ENCODE measurements around the gene TFRC.
A peak's percentile ranks its signal among the peaks of the same experiment; 100 is the strongest.
"Not testable (repeated sequence)": the region's sequence is repeated elsewhere in the genome, so short reads cannot be mapped to it uniquely, and the experiment has no call there.

TFRC gene

DNA sequence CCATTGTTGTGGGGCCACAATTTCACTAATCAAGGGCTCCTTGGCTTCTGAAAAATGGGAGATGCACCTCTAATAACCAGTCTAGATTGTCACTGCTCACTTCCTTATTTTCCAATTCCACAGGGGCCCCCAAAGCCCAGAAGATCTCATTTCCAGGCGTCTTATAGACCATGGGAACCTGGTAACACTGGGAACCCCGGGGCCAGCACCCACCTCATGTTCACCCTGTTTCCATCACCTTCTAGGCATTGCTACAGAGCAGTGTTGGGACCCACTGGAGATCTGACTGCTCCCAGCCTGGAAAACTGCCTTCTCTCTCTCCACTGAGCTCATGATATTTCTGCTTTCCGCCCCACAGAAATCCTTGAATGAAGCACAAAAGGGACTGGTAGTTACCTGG lies 61.5 kb downstream of the TFRC start:
- no peak for DNase-seq (ENCODE audit: extremely low read depth, low read depth)
- TF ChIP-seq, protein P1, sequence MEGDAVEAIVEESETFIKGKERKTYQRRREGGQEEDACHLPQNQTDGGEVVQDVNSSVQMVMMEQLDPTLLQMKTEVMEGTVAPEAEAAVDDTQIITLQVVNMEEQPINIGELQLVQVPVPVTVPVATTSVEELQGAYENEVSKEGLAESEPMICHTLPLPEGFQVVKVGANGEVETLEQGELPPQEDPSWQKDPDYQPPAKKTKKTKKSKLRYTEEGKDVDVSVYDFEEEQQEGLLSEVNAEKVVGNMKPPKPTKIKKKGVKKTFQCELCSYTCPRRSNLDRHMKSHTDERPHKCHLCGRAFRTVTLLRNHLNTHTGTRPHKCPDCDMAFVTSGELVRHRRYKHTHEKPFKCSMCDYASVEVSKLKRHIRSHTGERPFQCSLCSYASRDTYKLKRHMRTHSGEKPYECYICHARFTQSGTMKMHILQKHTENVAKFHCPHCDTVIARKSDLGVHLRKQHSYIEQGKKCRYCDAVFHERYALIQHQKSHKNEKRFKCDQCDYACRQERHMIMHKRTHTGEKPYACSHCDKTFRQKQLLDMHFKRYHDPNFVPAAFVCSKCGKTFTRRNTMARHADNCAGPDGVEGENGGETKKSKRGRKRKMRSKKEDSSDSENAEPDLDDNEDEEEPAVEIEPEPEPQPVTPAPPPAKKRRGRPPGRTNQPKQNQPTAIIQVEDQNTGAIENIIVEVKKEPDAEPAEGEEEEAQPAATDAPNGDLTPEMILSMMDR (IDR thresholded peaks at IDR 0.05; ENCODE audit: low read depth, low read length, missing control alignments) = no peak
- no peak overlapping the region for H3K4me3 ChIP-seq (replicated peaks; ENCODE audit: low read depth, low read length)

DNA sequence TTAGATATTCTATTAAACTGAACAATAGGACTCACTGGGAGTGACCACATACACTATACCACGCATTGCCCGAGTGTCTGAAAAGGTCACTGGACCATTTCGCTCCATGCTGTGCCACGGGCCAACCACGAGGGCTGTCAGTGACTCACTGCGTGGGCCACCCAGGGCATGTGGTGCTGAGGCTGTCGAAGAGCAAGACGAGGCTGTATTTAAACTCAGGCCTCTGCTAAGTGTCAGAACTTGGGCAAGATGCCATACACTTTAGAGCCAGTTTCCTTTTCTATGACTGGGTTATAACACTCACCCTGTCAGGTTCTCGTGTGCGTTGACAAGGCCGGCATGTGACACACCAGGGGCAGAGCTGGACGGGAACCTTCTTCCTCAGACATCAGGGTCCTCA lies 62.3 kb downstream of the TFRC start:
- DNase-seq (ENCODE audit: extremely low read depth, low read depth); H3K4me3 ChIP-seq (replicated peaks; ENCODE audit: low read depth, low read length): not testable (repeated sequence)

DNA sequence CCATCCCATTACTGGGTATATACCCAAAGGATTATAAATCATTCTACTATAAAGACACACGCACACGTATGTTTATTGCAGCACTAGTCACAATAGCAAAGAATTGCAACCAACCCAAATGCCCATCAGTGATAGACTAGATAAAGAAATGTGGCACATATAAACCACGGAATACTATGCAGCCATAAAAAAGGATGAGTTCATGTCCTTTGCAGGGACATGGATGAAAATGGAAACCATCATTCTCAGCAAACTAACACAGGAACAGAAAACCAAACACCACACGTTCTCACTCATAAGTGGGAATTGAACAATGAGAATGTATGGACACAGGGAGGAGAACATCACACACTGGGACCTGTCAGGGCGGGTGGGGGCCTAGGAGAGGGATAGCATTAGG lies 63.7 kb downstream of the TFRC start:
- not testable (repeated sequence) for DNase-seq (ENCODE audit: extremely low read depth, low read depth); H3K4me3 ChIP-seq (replicated peaks; ENCODE audit: low read depth, low read length)

DNA sequence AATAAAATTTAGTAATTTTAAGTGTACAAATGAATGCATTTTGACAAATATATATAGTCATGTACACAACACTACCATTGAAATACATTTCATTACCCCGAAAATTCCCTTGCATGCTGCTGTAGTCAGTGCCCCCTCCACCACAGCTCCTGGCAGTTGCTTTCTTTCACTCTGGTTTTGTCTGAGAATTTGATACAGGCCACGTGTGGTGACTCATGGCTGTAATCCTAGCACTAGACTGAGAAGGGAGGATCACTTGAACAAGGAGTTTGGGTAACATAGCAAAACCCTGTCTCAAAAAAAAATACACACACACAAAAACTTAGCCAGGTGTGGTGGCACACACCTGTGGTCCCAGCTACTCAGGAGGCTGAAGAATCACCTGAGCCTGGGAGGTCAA lies 65.4 kb downstream of the TFRC start:
- DNase-seq (ENCODE audit: extremely low read depth, low read depth) = peak; percentile 29
- TF ChIP-seq, protein P1 (IDR thresholded peaks at IDR 0.05; ENCODE audit: low read depth, low read length, missing control alignments) = no peak

DNA sequence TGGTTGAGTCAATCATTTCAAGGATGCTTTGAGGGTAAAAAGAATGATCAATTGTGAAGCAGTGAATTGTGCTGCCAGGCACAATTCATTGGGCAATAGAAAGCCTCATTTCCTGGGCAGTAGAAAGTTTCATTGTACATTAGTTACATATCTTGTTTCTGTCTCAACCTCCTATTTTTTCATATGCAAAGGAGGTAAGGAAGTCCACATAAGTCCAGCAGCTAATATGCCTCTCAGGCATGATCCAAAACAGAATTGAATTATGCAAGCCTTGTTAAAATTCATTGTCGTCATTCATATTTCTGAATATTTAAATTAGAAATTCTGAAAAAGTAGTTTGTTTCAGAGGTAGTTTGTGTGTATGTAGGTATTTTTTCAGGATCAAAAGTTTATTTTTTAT lies 65.8 kb downstream of the TFRC start:
- no peak for DNase-seq (ENCODE audit: extremely low read depth, low read depth)
- TF ChIP-seq, protein P1 (IDR thresholded peaks at IDR 0.05; ENCODE audit: low read depth, low read length, missing control alignments) = no peak
- H3K4me3 ChIP-seq (replicated peaks; ENCODE audit: low read depth, low read length) = no peak overlapping the region

More for the DNA sequence above, 65.4 kb downstream of the TFRC start:
- H3K4me3 ChIP-seq (replicated peaks; ENCODE audit: low read depth, low read length) = no peak overlapping the region

DNA sequence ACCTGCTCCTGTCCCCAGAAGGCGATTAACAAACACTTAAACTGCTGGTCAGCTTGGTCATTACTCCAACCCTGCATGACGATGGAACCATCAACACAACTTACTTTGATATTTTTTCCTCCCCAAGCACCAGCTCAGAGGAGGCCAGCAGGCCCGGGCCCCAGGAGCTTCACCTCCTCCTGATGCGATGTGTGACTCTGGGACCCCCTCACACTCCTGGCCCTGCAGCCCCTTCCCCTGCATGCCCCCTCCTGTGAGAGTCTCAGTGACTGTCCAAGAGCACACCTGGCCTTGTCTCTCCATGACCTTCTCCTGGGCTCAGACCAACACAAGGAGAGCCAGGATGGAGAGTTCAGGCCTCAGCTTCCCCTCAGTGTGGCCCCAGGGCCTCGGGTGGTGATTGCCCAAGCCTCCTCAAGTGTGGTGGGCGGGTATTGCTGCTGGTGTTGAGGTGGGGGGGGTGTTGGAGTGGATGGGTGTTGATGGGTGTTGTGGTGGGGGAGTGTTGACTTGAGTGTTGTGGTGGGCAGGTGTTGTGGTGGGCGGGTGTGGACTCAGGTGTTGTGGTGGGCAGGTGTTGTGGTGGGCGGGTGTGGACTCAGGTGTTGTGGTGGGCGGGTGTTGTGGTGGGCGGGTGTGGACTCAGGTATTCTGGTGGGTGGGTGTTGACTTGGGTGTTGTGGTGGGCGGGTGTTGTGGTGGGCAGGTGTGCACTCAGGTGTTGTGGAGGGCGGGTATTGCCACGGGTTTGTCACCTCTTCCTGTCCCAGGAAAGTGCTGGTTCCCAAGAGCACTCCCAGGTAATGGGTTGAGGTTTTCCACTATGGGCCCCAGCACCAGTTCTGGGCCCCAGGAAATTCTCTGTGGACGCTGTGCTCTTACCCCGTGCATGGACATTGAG lies 68.1 kb downstream of the TFRC start:
- TF ChIP-seq, protein P1 (IDR thresholded peaks at IDR 0.05; ENCODE audit: low read depth, low read length, missing control alignments) = no peak
- H3K4me3 ChIP-seq (replicated peaks; ENCODE audit: low read depth, low read length) = no peak overlapping the region
- no peak for DNase-seq (ENCODE audit: extremely low read depth, low read depth)

DNA sequence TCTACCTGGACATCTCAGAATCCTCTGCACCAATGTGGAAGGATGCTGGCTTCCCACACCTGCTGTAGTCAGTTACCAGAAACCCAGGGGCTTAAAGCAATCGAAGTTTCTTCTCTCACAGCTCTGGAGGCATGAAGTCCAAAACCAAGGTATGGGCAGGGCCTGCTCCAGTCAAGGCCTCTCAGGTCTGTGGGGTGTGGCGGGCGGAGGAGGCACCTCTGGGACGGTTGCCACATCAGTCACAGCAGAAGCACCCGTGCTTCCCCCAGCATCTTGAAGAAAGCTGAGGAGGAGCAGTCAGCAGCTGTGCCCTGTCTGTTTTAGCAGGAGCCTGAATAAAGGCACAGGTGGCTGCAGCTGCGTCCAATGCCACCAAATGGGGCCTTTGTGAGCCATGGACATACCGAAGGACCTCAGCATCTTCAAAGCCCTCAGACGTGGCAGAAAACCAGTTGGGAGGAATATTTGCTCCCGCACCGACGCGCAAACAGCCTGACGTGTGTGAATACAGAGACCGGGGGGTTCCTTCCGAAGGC lies 68.9 kb downstream of the TFRC start:
- H3K4me3 ChIP-seq (replicated peaks; ENCODE audit: low read depth, low read length) = no peak overlapping the region
- TF ChIP-seq, protein P1 (IDR thresholded peaks at IDR 0.05; ENCODE audit: low read depth, low read length, missing control alignments) = no peak
- no peak for DNase-seq (ENCODE audit: extremely low read depth, low read depth)

DNA sequence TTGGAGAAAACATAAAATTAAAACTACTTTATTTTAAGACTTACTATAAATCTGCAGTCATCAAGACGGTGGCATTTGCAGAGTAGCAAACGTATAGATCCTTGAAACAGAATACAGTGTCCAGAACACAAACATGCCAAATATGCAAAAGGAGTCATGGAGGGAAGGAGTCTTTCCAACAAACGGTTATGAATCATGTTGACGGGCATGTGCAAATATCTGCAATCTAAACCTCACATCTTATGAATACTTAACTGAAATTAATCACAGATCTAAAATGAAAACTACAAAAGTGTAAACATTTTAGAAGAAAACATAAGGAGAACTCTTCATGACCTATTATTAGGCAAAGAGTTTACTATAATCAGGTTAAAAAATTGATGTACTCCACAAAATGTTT lies 69.4 kb downstream of the TFRC start:
- DNase-seq (ENCODE audit: extremely low read depth, low read depth) = no peak
- no peak overlapping the region for H3K4me3 ChIP-seq (replicated peaks; ENCODE audit: low read depth, low read length)
- TF ChIP-seq, protein P1 (IDR thresholded peaks at IDR 0.05; ENCODE audit: low read depth, low read length, missing control alignments) = no peak

All from HFF-Myc (cell line).